H9 (cell line): ENCODE data around the gene CSRP1. TPM values are rescaled to one million over a fixed set of nuclear protein-coding genes. Genes with fewer than 3 reads are reported as not detected.

Source experiments
- DNase-seq: peaks from one replicate; pipeline ENCODE4 v3.0.0-alpha.2; 2017
- H2AFZ ChIP-seq: one replicate; pipeline ENCODE4 v1.6.1; 2013; ENCODE audit warnings: mild to moderate bottlenecking, low read length, control low read depth, moderate library complexity
- H2AK5ac ChIP-seq: 2 replicates; pipeline ENCODE4 v1.6.1; 2013; ENCODE audit warnings: low read length, control low read depth, mixed read lengths; ENCODE audit not compliant: insufficient read length
- H2BK120ac ChIP-seq: one replicate; pipeline ENCODE4 v1.6.1; 2013; ENCODE audit warnings: low read depth, mild to moderate bottlenecking, low read length, control low read depth, inconsistent platforms; ENCODE audit not compliant: poor library complexity, severe bottlenecking
- H2BK12ac ChIP-seq: 2 replicates; pipeline ENCODE4 v1.6.1; 2013; ENCODE audit warnings: low read length, control low read depth, mixed read lengths, low read depth; ENCODE audit not compliant: insufficient read length
- H2BK15ac ChIP-seq: 2 replicates; pipeline ENCODE4 v1.6.1; 2013; ENCODE audit warnings: low read depth, low read length, control low read depth
- H2BK20ac ChIP-seq: one replicate; pipeline ENCODE4 v1.6.1; 2013; ENCODE audit warnings: low read depth, mild to moderate bottlenecking, low read length, control low read depth, inconsistent platforms; ENCODE audit not compliant: poor library complexity, severe bottlenecking
- H2BK5ac ChIP-seq: 2 replicates; pipeline ENCODE4 v1.6.1; 2013; ENCODE audit warnings: low read length, control low read depth, mixed read lengths; ENCODE audit not compliant: insufficient read length
- H3K14ac ChIP-seq: 2 replicates; pipeline ENCODE4 v1.6.1; 2013; ENCODE audit warnings: low read length, control low read depth; ENCODE audit not compliant: insufficient read depth
- H3K18ac ChIP-seq: 2 replicates; pipeline ENCODE4 v1.6.1; 2013; ENCODE audit warnings: low read depth, mild to moderate bottlenecking, mixed read lengths, low read length, control low read depth; ENCODE audit not compliant: insufficient read length
- H3K23ac ChIP-seq: 2 replicates; pipeline ENCODE4 v1.6.1; 2013; ENCODE audit warnings: low read length, control low read depth, mixed read lengths, low read depth; ENCODE audit not compliant: insufficient read length
- H3K23me2 ChIP-seq: 2 replicates; pipeline ENCODE4 v1.6.1; 2013; ENCODE audit warnings: low read depth, mild to moderate bottlenecking, mixed read lengths, low read length, control low read depth; ENCODE audit not compliant: insufficient read length, poor library complexity, severe bottlenecking
- H3K27ac ChIP-seq: 2 replicates; pipeline ENCODE4 v1.5.1; 2013; ENCODE audit warnings: low read length, control low read depth, mixed read lengths, low read depth; ENCODE audit not compliant: insufficient read length
- H3K27me3 ChIP-seq: 2 replicates; pipeline ENCODE4 v1.6.1; 2013; ENCODE audit warnings: low read length, control low read depth, inconsistent platforms; ENCODE audit not compliant: insufficient read depth
- H3K4ac ChIP-seq: 2 replicates; pipeline ENCODE4 v1.6.1; 2013; ENCODE audit warnings: low read depth, mild to moderate bottlenecking, control low read depth, inconsistent platforms, low read length, moderate library complexity
- H3K4me1 ChIP-seq: 2 replicates; pipeline ENCODE4 v1.6.1; 2013; ENCODE audit warnings: low read length, control low read depth, inconsistent platforms; ENCODE audit not compliant: insufficient read depth
- H3K4me2 ChIP-seq: 2 replicates; pipeline ENCODE4 v1.6.1; 2013; ENCODE audit warnings: low read length, control low read depth, mixed read lengths; ENCODE audit not compliant: insufficient read length, insufficient read depth
- H3K56ac ChIP-seq: 2 replicates; pipeline ENCODE4 v1.6.1; 2013; ENCODE audit warnings: low read depth, mild to moderate bottlenecking, mixed read lengths, low read length, control low read depth; ENCODE audit not compliant: insufficient read length
- H3K79me1 ChIP-seq: 2 replicates; pipeline ENCODE4 v1.6.1; 2013; ENCODE audit warnings: low read depth, mild to moderate bottlenecking, moderate library complexity, low read length, control low read depth, inconsistent platforms; ENCODE audit not compliant: insufficient read depth, poor library complexity, severe bottlenecking
- H3K79me2 ChIP-seq: 2 replicates; pipeline ENCODE4 v1.6.1; 2013; ENCODE audit warnings: low read length, control low read depth, inconsistent platforms; ENCODE audit not compliant: insufficient read depth
- H3K9ac ChIP-seq: 2 replicates; pipeline ENCODE4 v1.6.1; 2013; ENCODE audit warnings: low read length, control low read depth, mixed read lengths; ENCODE audit not compliant: insufficient read length; ENCODE audit errors: extremely low read depth
- H3K9me3 ChIP-seq: one replicate; pipeline ENCODE4 v1.6.1; 2013; ENCODE audit warnings: low read depth, low read length, inconsistent platforms; ENCODE audit not compliant: control insufficient read depth
- H3T11ph ChIP-seq: one replicate; pipeline ENCODE4 v1.6.1; 2013; ENCODE audit warnings: mild to moderate bottlenecking, low read length, control low read depth, inconsistent platforms
- H4K20me1 ChIP-seq: one replicate; pipeline ENCODE4 v1.6.1; 2013; ENCODE audit not compliant: control insufficient read depth, insufficient read length, insufficient read depth
- H4K5ac ChIP-seq: 2 replicates; pipeline ENCODE4 v1.6.1; 2013; ENCODE audit warnings: low read depth, mild to moderate bottlenecking, mixed read lengths, low read length, control low read depth; ENCODE audit not compliant: insufficient read length
- H4K8ac ChIP-seq: replicated peaks from 2 replicates; pipeline ENCODE4 v1.6.1; 2013; ENCODE audit warnings: low read length, control low read depth, mixed read lengths, low read depth; ENCODE audit not compliant: insufficient read length
- H4K91ac ChIP-seq: 2 replicates; pipeline ENCODE4 v1.6.1; 2013; ENCODE audit warnings: low read depth, mild to moderate bottlenecking, moderate library complexity, mixed read lengths, low read length, control low read depth; ENCODE audit not compliant: insufficient read length
- H3K27ac Mint-ChIP-seq, 3 experiments: 2 replicates in 2 of 3; 3 replicates in 1 of 3; pipeline ENCODE4 v1.8.0; 2020 to 2021; ENCODE audit warnings: mixed read lengths in 3 of 3, mild to moderate bottlenecking in 1 of 3, moderate library complexity in 1 of 3
- H3K27me3 Mint-ChIP-seq: 2 replicates; pipeline ENCODE4 v1.8.0; 2021; ENCODE audit warnings: low read depth, mild to moderate bottlenecking, moderate library complexity, mixed read lengths
- H3K36me3 Mint-ChIP-seq, 3 experiments: 2 replicates in 2 of 3; 3 replicates in 1 of 3; pipeline ENCODE4 v1.8.0; 2020 to 2021; ENCODE audit warnings: low read depth in 3 of 3, mixed read lengths in 3 of 3; ENCODE audit not compliant: insufficient read depth in 1 of 3
- H3K4me1 Mint-ChIP-seq, 2 experiments: 2 replicates each; pipeline ENCODE4 v1.8.0; 2020; ENCODE audit warnings: mixed read lengths in 2 of 2
- H3K4me3 Mint-ChIP-seq, 2 experiments: 2 replicates in 1 of 2; 3 replicates in 1 of 2; pipeline ENCODE4 v1.8.0; 2020 to 2021; ENCODE audit warnings: mild to moderate bottlenecking in 2 of 2, mixed read lengths in 2 of 2, moderate library complexity in 1 of 2
- H3K9me3 Mint-ChIP-seq, 2 experiments: 2 replicates in 1 of 2; 3 replicates in 1 of 2; pipeline ENCODE4 v1.8.0; 2020; ENCODE audit warnings: mild to moderate bottlenecking in 2 of 2, mixed read lengths in 2 of 2, moderate library complexity in 1 of 2
- WGBS: extraction: QIAGEN DNeasy Blood & Tissue Kit; methylation state at CpG from one replicate; pipeline ENCODE4 v1.1.7; 2013; ENCODE audit warnings: missing lambda C conversion rate, low lambda C conversion rate, mixed read lengths; ENCODE audit not compliant: insufficient read length; ENCODE audit errors: extremely low coverage; 5-methylcytosine and 5-hydroxymethylcytosine counted together
- total RNA-seq: library from RNA; stranded (reverse); gene quantifications from 2 replicates; pipeline ENCODE4 v1.2.1, GENCODE V29; 2021
- TF ChIP-seq, protein P1 (sequence below): fragments of 200-600 bp; sonication (generic); conservative IDR thresholded peaks from 3 replicates; pipeline ENCODE4 v1.8.0; 2021; ENCODE audit warnings: antibody characterized with exemption, mild to moderate bottlenecking

CSRP1 gene
- total RNA-seq, 1 experiment from 2014 or later, result 0.44 TPM

DNA sequence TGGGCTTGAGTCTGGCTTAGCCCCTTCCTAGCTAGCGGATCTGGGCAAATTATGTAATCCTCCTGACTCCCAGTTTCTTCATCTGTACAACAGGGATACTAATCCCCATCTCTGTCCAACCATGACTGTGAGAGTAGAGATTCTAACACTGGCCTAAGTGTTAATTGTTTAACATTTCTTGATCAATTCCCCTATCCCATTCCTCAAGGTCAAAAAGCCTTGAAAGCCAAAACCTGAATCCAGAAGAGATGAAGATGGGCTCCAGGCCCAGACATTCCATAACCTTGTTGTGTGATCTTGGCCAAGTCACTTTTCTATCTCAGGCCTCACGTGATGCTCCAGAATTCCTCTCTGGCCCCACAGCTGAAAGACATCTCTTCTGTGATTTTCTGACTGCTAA is 19.2 kb downstream of the CSRP1 start:
- H3K79me1 ChIP-seq, result no peaks in the 10 kb centered on the region
- Mint-ChIP-seq H3K4me3 (no peak overlapping the region), H3K4me1 (peaks cover 5 to 8% of the 10 kb centered on the region in 2 experiments; a peak in 3 of 4 replicates), H3K9me3 (no peaks in the 10 kb centered on the region), H3K36me3 (no peaks in the 10 kb centered on the region), H3K27me3 (no peaks in the 10 kb centered on the region; the same call in 1 of the 2 replicates), H3K27ac (no peak overlapping the region)
- no peak overlapping the region for H2BK5ac ChIP-seq
- H3K14ac ChIP-seq, result no peak overlapping the region
- H4K5ac ChIP-seq, result no peak overlapping the region
- no peak overlapping the region for H2AK5ac ChIP-seq
- no peak overlapping the region for H3K56ac ChIP-seq
- H2AFZ ChIP-seq, result no peak overlapping the region
- no peaks in the 10 kb centered on the region for H3K23me2 ChIP-seq
- H3K4me1 ChIP-seq, result no peaks in the 10 kb centered on the region
- no peaks in the 10 kb centered on the region for H4K20me1 ChIP-seq
- no peak overlapping the region for H4K91ac ChIP-seq
- H3K4me2 ChIP-seq, result no peak overlapping the region
- H3K9ac ChIP-seq, result no peak overlapping the region
- no peak overlapping the region for H2BK12ac ChIP-seq
- no peak overlapping the region for H3K27ac ChIP-seq
- no peak for DNase-seq
- H3K79me2 ChIP-seq, result no peaks in the 10 kb centered on the region
- TF ChIP-seq, protein P1, sequence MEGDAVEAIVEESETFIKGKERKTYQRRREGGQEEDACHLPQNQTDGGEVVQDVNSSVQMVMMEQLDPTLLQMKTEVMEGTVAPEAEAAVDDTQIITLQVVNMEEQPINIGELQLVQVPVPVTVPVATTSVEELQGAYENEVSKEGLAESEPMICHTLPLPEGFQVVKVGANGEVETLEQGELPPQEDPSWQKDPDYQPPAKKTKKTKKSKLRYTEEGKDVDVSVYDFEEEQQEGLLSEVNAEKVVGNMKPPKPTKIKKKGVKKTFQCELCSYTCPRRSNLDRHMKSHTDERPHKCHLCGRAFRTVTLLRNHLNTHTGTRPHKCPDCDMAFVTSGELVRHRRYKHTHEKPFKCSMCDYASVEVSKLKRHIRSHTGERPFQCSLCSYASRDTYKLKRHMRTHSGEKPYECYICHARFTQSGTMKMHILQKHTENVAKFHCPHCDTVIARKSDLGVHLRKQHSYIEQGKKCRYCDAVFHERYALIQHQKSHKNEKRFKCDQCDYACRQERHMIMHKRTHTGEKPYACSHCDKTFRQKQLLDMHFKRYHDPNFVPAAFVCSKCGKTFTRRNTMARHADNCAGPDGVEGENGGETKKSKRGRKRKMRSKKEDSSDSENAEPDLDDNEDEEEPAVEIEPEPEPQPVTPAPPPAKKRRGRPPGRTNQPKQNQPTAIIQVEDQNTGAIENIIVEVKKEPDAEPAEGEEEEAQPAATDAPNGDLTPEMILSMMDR, result no peak
- no peaks in the 10 kb centered on the region for H3K27me3 ChIP-seq
- H4K8ac ChIP-seq, result no peak overlapping the region
- no CpG with 5 or more reads among the region's 2 CpGs for WGBS
- H3K23ac ChIP-seq, result no peak overlapping the region
- H3T11ph ChIP-seq, result no peak overlapping the region
- H3K18ac ChIP-seq, result no peak overlapping the region
- no peaks in the 10 kb centered on the region for H3K9me3 ChIP-seq
- no peak overlapping the region for H2BK20ac ChIP-seq
- H2BK15ac ChIP-seq, result no peak overlapping the region
- no peak overlapping the region for H3K4ac ChIP-seq
- H2BK120ac ChIP-seq, result no peak overlapping the region
